Measurements from ENCODE around the gene BLOC1S3. TPM values are rescaled to one million over a fixed set of nuclear protein-coding genes. Genes with fewer than 3 reads are reported as not detected.

The BLOC1S3 gene
- total RNA-seq, 6 experiments from 2014 or later = 4.7 to 17.0 (median 6.1) TPM

GRCh38 chr19:45200568-45200967 lies 22.0 kb downstream of the BLOC1S3 start:
- DNase-seq = no peak
- no peak overlapping the region for H3K27ac ChIP-seq
- intact Hi-C loops (cut with DNase I) = no loop called here
- TF ChIP-seq CTCF (IDR thresholded peaks at IDR 0.05) = peak in 3 of 4 donors; percentile 14 to 36 (median 33)
- TF ChIP-seq POLR2A (IDR thresholded peaks at IDR 0.05) = no peak
- H3K4me1 ChIP-seq = no peaks in the 10 kb centered on the region
- H3K9me3 ChIP-seq = no peaks in the 10 kb centered on the region
- ATAC-seq = peak; percentile 42 to 71 (median 58)
- 52% methylated on average over 3 of the region's 4 CpGs for WGBS (ENCODE audit: insufficient coverage, low coverage, low lambda C conversion rate, missing lambda C conversion rate)
- no peaks in the 10 kb centered on the region for H3K27me3 ChIP-seq
- no peaks in the 10 kb centered on the region for H3K36me3 ChIP-seq
- no peak overlapping the region for H3K4me3 ChIP-seq

DNA sequence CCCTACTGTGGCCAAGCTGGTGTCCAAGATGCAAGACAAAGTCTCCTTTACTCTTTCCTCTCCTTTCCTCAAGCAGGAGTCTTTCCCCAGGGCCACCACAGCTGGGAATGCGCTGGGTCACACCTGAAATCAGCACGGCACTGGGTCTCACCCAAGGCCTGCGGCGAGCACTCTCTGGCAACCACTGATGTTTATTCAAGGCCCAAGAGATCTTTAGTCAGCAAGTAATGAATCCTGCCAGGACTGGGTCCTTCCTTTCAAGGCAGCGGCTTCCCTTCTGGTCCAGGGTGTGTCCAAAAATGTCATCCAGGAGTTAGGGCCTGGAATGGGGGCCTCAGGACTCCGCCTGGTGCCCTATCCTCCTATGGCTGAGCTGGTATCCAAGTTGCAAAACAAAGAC lies 24.1 kb downstream of the BLOC1S3 start:
- no peak for ATAC-seq
- TF ChIP-seq CTCF (IDR thresholded peaks at IDR 0.05) = no peak
- no peak for TF ChIP-seq POLR2A (IDR thresholded peaks at IDR 0.05)
- 83% methylated on average over 2 of the region's 6 CpGs for WGBS (ENCODE audit: insufficient coverage, low coverage, low lambda C conversion rate, missing lambda C conversion rate)
- Histone ChIP-seq H3K4me3 (no peak overlapping the region), H3K4me1 (no peaks in the 10 kb centered on the region), H3K9me3 (no peaks in the 10 kb centered on the region), H3K27me3 (no peaks in the 10 kb centered on the region), H3K27ac (no peak overlapping the region), H3K36me3 (no peaks in the 10 kb centered on the region)
- intact Hi-C loops (cut with DNase I) = no loop called here
- no peak for DNase-seq

DNA sequence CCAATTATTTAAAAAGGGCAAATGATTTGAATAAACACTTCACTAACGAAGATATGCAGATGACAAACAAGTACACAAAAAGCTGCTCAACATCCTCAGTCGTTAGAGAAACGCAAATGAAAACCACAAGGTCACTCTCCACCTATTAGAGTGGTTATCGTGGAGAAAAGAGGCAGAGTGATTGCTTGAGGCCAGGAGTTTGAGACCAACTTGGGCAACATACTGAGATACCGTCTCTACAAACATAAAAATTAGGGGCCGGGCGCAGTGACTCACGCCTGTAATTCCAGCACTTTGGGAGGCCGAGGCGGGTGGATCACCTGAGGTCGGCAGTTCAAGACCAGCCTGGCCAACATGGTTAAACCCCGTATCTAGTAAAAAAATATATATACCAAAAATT lies 27.2 kb downstream of the BLOC1S3 start:
- ATAC-seq = no peak
- intact Hi-C loops (cut with DNase I) = no loop called here
- TF ChIP-seq POLR2A (IDR thresholded peaks at IDR 0.05) (no peak), CTCF (IDR thresholded peaks at IDR 0.05) (no peak)

GRCh38 chr19:45206328-45206727 lies 27.7 kb downstream of the BLOC1S3 start:
- Histone ChIP-seq H3K9me3 (no peaks in the 10 kb centered on the region), H3K4me3 (no peak overlapping the region), H3K27ac (no peak overlapping the region), H3K27me3 (no peaks in the 10 kb centered on the region), H3K36me3 (no peaks in the 10 kb centered on the region), H3K4me1 (peaks cover 0 to 6% (median 3%) of the 10 kb centered on the region in 4 donors)
- ATAC-seq = no peak
- DNase-seq = no peak
- WGBS (ENCODE audit: insufficient coverage, low coverage, low lambda C conversion rate, missing lambda C conversion rate) = 92% methylated on average over 3 of the region's 3 CpGs
- TF ChIP-seq CTCF (IDR thresholded peaks at IDR 0.05) = no peak
- no peak for TF ChIP-seq POLR2A (IDR thresholded peaks at IDR 0.05)
- intact Hi-C loops (cut with DNase I) = no loop called here

More for the DNA sequence above, 27.2 kb downstream of the BLOC1S3 start:
- DNase-seq = no peak
- no peaks in the 10 kb centered on the region for H3K36me3 ChIP-seq
- H3K4me3 ChIP-seq = no peak overlapping the region
- H3K27ac ChIP-seq = no peak overlapping the region
- H3K9me3 ChIP-seq = no peaks in the 10 kb centered on the region
- H3K27me3 ChIP-seq = no peaks in the 10 kb centered on the region
- WGBS (ENCODE audit: insufficient coverage, low coverage, low lambda C conversion rate, missing lambda C conversion rate) = 65% methylated on average over 6 of the region's 12 CpGs
- H3K4me1 ChIP-seq = peaks cover 0 to 6% (median 3%) of the 10 kb centered on the region in 4 donors

Measured in right lobe of liver (tissue), 6 donors.